A549 (cell line): ENCODE results near the gene BOLA3. TPM values are rescaled to one million over a fixed set of nuclear protein-coding genes. Genes with fewer than 3 reads are reported as not detected.

Experiments
- ATAC-seq, 2 experiments: fragments of 200-7000 bp in 1 of 2; fragments of >200 bp in 1 of 2; cut with Nextera tagmentation in 1 of 2; cut with Tn5 transposase in 1 of 2; 3 replicates each; pipeline versions ENCODE4 v1.8.0 to v1.9.1; 2018 to 2020; ENCODE audit warnings: mild to moderate bottlenecking in 1 of 2, moderate library complexity in 1 of 2
- CTCF ChIA-PET: fragments of 300-600 bp; sonication (Branson Sonifier 250); formaldehyde crosslinking; extraction: SDS; loops from one replicate; lab custom pipeline; 2021; ENCODE audit warnings: antibody characterized with exemption, inconsistent platforms; lab: Yijun Ruan, JAX
- POLR2A ChIA-PET: fragments of 350-600 bp; formaldehyde crosslinking; extraction: SDS; loops from one replicate; lab custom pipeline; 2021; ENCODE audit warnings: antibody characterized with exemption, inconsistent platforms; lab: Yijun Ruan, JAX
- DNase-seq, 2 experiments: peaks; one replicate each; pipeline versions ENCODE4 v3.0.0 to v3.0.0-alpha.2; 2011 to 2016; ENCODE audit warnings: low read depth in 1 of 2, low spot score in 1 of 2
- FAIRE-seq: peaks from 2 replicates; lab custom pipeline; 2011; peaks lifted over from hg19 to GRCh38; lab: Jason Lieb, UNC
- H3K27ac ChIP-seq, 2 experiments: fragments of >200 bp; sonication (Bioruptor Twin); formaldehyde crosslinking; 3 replicates each; pipeline ENCODE4 v1.5.1; 2016 to 2017
- H3K4me1 ChIP-seq: fragments of >200 bp; sonication (Bioruptor Twin); formaldehyde crosslinking; 3 replicates; pipeline ENCODE4 v1.6.1; 2016
- H3K4me2 ChIP-seq: fragments of >200 bp; sonication (Bioruptor Twin); formaldehyde crosslinking; 3 replicates; pipeline ENCODE4 v1.6.1; 2016
- H3K4me3 ChIP-seq: fragments of >200 bp; sonication (Bioruptor Twin); formaldehyde crosslinking; 3 replicates; pipeline ENCODE4 v1.5.1; 2016
- H3K9me3 ChIP-seq: fragments of >200 bp; sonication (Bioruptor Twin); formaldehyde crosslinking; 3 replicates; pipeline ENCODE4 v1.6.1; 2016
- ATOH8 ChIP-seq: fragments of 250-450 bp; sonication (Bioruptor Pico); IDR thresholded peaks from 2 replicates; pipeline ENCODE4 v1.5.0; 2020; ENCODE audit warnings: low read depth, mild to moderate bottlenecking, moderate library complexity
- BCL3 ChIP-seq: fragments of >200 bp; sonication (Bioruptor Twin); formaldehyde crosslinking; IDR thresholded peaks from 3 replicates; pipeline ENCODE4 v1.6.1; 2016
- BHLHE40 ChIP-seq: IDR thresholded peaks from 2 replicates; pipeline ENCODE4 v1.6.1; 2012; ENCODE audit warnings: low read depth, low read length, inconsistent platforms
- CBX8 ChIP-seq: fragments of 200-600 bp; sonication (generic); IDR thresholded peaks from 2 replicates; pipeline ENCODE4 v1.6.1; 2016
- EP300 ChIP-seq, 2 experiments: fragments of >200 bp; sonication (Bioruptor Twin); formaldehyde crosslinking; IDR thresholded peaks; 2 replicates in 1 of 2; 3 replicates in 1 of 2; pipeline ENCODE4 v1.6.1; 2016 to 2017
- ESRRA ChIP-seq: fragments of 150-350 bp; IDR thresholded peaks from 2 replicates; pipeline ENCODE4 v1.6.1; 2014; ENCODE audit warnings: mild to moderate bottlenecking, low read length, borderline replicate concordance
- FOSB ChIP-seq: fragments of 250-450 bp; sonication (Bioruptor Pico); IDR thresholded peaks from 2 replicates; pipeline ENCODE4 v1.5.0; 2020; ENCODE audit warnings: mild to moderate bottlenecking, moderate library complexity
- HDAC2 ChIP-seq: fragments of 200-600 bp; sonication (generic); IDR thresholded peaks from 2 replicates; pipeline ENCODE4 v1.6.1; 2016
- HMGXB4 ChIP-seq: fragments of 250-450 bp; sonication (Bioruptor Pico); IDR thresholded peaks from 2 replicates; pipeline ENCODE4 v1.5.0; 2021; ENCODE audit warnings: mild to moderate bottlenecking, moderate library complexity, borderline replicate concordance
- HOXB13 ChIP-seq: fragments of 250-450 bp; sonication (Bioruptor Pico); IDR thresholded peaks from 2 replicates; pipeline ENCODE4 v1.5.0; 2020; ENCODE audit warnings: low read depth, mild to moderate bottlenecking, moderate library complexity
- JUN ChIP-seq, 2 experiments: fragments of >200 bp; sonication (Bioruptor Twin); formaldehyde crosslinking; IDR thresholded peaks; 2 replicates in 1 of 2; 3 replicates in 1 of 2; pipeline ENCODE4 v1.6.1; 2016 to 2017
- JUNB ChIP-seq: fragments of >200 bp; sonication (Bioruptor Twin); formaldehyde crosslinking; IDR thresholded peaks from 2 replicates; pipeline ENCODE4 v1.6.1; 2016
- KDM1A ChIP-seq: fragments of 200-600 bp; sonication (generic); IDR thresholded peaks from 2 replicates; pipeline ENCODE4 v1.6.1; 2016; ENCODE audit warnings: low read depth, mild to moderate bottlenecking
- MAFK ChIP-seq: fragments of 450-650 bp; IDR thresholded peaks from 2 replicates; pipeline ENCODE4 v1.6.1; 2014; ENCODE audit not compliant: partially characterized antibody
- MAZ ChIP-seq: fragments of 150-350 bp; IDR thresholded peaks from 2 replicates; pipeline ENCODE4 v1.6.1; 2014; ENCODE audit warnings: antibody characterized with exemption, low read depth, low read length, borderline replicate concordance
- NFE2L2 ChIP-seq: fragments of 150-350 bp; conservative IDR thresholded peaks from 2 replicates; pipeline ENCODE4 v1.6.1; 2014; ENCODE audit warnings: low read length
- NR3C1 ChIP-seq: fragments of >200 bp; sonication (Bioruptor Twin); formaldehyde crosslinking; IDR thresholded peaks from 3 replicates; pipeline ENCODE4 v1.6.1; 2017
- PHF8 ChIP-seq: fragments of 200-600 bp; sonication (generic); IDR thresholded peaks from 2 replicates; pipeline ENCODE4 v1.6.1; 2016; ENCODE audit warnings: low read depth, mild to moderate bottlenecking, antibody characterized with exemption, moderate library complexity, borderline replicate concordance
- POLR2A ChIP-seq: IDR thresholded peaks from 2 replicates; pipeline ENCODE4 v1.6.1; 2012; ENCODE audit warnings: mild to moderate bottlenecking, low read length
- RCOR1 ChIP-seq: fragments of 150-350 bp; IDR thresholded peaks from 2 replicates; pipeline ENCODE4 v1.6.1; 2014; ENCODE audit warnings: antibody characterized with exemption, low read length, low read depth
- RNF2 ChIP-seq: fragments of 200-600 bp; sonication (generic); IDR thresholded peaks from 2 replicates; pipeline ENCODE4 v1.6.1; 2016; ENCODE audit warnings: low read depth, mild to moderate bottlenecking, antibody characterized with exemption, moderate library complexity, borderline replicate concordance
- TFCP2L1 ChIP-seq: fragments of 250-450 bp; sonication (Bioruptor Pico); IDR thresholded peaks from 2 replicates; pipeline ENCODE4 v1.5.0; 2021; ENCODE audit warnings: mild to moderate bottlenecking
- ZC3H11A ChIP-seq: fragments of 450-650 bp; IDR thresholded peaks from 2 replicates; pipeline ENCODE4 v1.6.1; 2014; ENCODE audit warnings: antibody characterized with exemption, mild to moderate bottlenecking
- ZFP36 ChIP-seq: fragments of 450-650 bp; IDR thresholded peaks from 2 replicates; pipeline ENCODE4 v1.6.1; 2014; ENCODE audit warnings: borderline replicate concordance; ENCODE audit not compliant: partially characterized antibody
- ZNF302 ChIP-seq: fragments of 250-450 bp; sonication (Bioruptor Pico); IDR thresholded peaks from 2 replicates; pipeline ENCODE4 v1.9.0; 2021; ENCODE audit warnings: inconsistent platforms, mild to moderate bottlenecking, moderate library complexity
- ZSCAN20 ChIP-seq: fragments of 250-450 bp; sonication (Bioruptor Pico); IDR thresholded peaks from 2 replicates; pipeline ENCODE4 v1.8.0; 2022; ENCODE audit warnings: mild to moderate bottlenecking, moderate library complexity
- WGBS: methylation state at CpG from one replicate; pipeline ENCODE4 v1.1.6; 2017; ENCODE audit errors: missing lambda C conversion rate; 5-methylcytosine and 5-hydroxymethylcytosine counted together
- polyA plus RNA-seq, 4 experiments: library from polyadenylated mRNA; depleted of rRNA in 3 of 4; stranded (reverse); fragments of >200 nt; fragmentation: RNase III in 1 of 4; extraction: RNeasy Plus Mini Kit Qiagen cat#74134 plus additional on column Dnase treatment in 1 of 4; gene quantifications; 2 replicates in 3 of 4; 3 replicates in 1 of 4; pipeline ENCODE4 v1.2.3, GENCODE V29; 2011 to 2017
- TF ChIP-seq, protein P1 (sequence below): fragments of 200-600 bp; sonication (generic); IDR thresholded peaks from 2 replicates; pipeline ENCODE4 v1.6.1; 2016; ENCODE audit warnings: antibody characterized with exemption, mild to moderate bottlenecking, moderate library complexity
- TF ChIP-seq, protein P2 (sequence below): fragments of >200 bp; sonication (Bioruptor Twin); formaldehyde crosslinking; IDR thresholded peaks from 3 replicates; pipeline ENCODE4 v1.5.1; 2016
- TF ChIP-seq, protein P3 (sequence below): IDR thresholded peaks from 2 replicates; pipeline ENCODE4 v1.6.1; 2012

BOLA3 gene
- polyA plus RNA-seq, 2 of the 4 experiments (the other 2 are of a cell fraction) = 136 to 139 TPM

- Histone ChIP-seq H3K9me3 (0 out of 3 replicates have a peak, but pooled peaks cover 3% of the 10 kb centered on the region), H3K27ac (no peak overlapping the region), H3K4me3 (no peak overlapping the region), H3K4me2 (no peak overlapping the region), H3K4me1 (no peaks in the 10 kb centered on the region)
- ChIA-PET CTCF (interaction anchor here (1.0 to 2.3 kb wide), 5 partner anchors 10 to 286 kb away, joined by 3 to 9 read pairs (median 5); partner anchors contain the start of gene BOLA3), POLR2A (no interaction called here)
- ATAC-seq (peak in 1 of 2 experiments; percentile 34; a peak in 2 of 6 replicates), FAIRE-seq (no peak), DNase-seq (no peak)
- TF ChIP-seq PHF8 (no peak), RCOR1 (no peak), EP300 (IDR thresholded peaks at IDR 0.05) (no peak), ZFP36 (no peak), HOXB13 (CRISPR knock-in tag) (no peak), MAZ (no peak), BHLHE40 (no peak), ZNF302 (CRISPR knock-in tag) (no peak), BCL3 (no peak), ZSCAN20 (CRISPR knock-in tag) (no peak), KDM1A (no peak), CBX8 (no peak), JUN (IDR thresholded peaks at IDR 0.05) (no peak)
- TF ChIP-seq, protein P1, sequence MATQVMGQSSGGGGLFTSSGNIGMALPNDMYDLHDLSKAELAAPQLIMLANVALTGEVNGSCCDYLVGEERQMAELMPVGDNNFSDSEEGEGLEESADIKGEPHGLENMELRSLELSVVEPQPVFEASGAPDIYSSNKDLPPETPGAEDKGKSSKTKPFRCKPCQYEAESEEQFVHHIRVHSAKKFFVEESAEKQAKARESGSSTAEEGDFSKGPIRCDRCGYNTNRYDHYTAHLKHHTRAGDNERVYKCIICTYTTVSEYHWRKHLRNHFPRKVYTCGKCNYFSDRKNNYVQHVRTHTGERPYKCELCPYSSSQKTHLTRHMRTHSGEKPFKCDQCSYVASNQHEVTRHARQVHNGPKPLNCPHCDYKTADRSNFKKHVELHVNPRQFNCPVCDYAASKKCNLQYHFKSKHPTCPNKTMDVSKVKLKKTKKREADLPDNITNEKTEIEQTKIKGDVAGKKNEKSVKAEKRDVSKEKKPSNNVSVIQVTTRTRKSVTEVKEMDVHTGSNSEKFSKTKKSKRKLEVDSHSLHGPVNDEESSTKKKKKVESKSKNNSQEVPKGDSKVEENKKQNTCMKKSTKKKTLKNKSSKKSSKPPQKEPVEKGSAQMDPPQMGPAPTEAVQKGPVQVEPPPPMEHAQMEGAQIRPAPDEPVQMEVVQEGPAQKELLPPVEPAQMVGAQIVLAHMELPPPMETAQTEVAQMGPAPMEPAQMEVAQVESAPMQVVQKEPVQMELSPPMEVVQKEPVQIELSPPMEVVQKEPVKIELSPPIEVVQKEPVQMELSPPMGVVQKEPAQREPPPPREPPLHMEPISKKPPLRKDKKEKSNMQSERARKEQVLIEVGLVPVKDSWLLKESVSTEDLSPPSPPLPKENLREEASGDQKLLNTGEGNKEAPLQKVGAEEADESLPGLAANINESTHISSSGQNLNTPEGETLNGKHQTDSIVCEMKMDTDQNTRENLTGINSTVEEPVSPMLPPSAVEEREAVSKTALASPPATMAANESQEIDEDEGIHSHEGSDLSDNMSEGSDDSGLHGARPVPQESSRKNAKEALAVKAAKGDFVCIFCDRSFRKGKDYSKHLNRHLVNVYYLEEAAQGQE = no peak
- TF ChIP-seq, protein P2, sequence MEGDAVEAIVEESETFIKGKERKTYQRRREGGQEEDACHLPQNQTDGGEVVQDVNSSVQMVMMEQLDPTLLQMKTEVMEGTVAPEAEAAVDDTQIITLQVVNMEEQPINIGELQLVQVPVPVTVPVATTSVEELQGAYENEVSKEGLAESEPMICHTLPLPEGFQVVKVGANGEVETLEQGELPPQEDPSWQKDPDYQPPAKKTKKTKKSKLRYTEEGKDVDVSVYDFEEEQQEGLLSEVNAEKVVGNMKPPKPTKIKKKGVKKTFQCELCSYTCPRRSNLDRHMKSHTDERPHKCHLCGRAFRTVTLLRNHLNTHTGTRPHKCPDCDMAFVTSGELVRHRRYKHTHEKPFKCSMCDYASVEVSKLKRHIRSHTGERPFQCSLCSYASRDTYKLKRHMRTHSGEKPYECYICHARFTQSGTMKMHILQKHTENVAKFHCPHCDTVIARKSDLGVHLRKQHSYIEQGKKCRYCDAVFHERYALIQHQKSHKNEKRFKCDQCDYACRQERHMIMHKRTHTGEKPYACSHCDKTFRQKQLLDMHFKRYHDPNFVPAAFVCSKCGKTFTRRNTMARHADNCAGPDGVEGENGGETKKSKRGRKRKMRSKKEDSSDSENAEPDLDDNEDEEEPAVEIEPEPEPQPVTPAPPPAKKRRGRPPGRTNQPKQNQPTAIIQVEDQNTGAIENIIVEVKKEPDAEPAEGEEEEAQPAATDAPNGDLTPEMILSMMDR = no peak
- 81% methylated on average over 3 of the region's 3 CpGs for WGBS
These were observed 37.2 kb downstream of the BOLA3 start for GRCh38 chr2:74110537-74110936.

DNA sequence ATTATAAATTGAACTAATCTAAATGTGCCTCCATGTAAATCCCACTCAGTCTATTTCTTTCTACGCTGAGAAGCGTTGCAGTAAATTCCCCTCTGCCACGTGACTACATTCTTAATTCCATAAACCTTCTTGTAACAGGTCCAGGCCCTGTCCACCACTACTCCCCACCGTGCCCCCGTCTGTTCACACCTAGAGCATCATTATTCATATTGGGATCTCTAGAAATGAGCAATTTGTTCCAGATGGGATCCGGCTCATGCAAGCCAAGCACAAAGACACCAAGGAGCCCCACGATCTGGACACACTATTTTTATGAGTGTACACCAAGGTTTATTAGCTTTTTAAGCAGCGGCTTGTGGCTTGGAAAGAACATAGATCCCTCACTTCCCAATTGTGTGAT lies 38.2 kb downstream of the BOLA3 start:
- no peak overlapping the region for H3K4me2 ChIP-seq
- WGBS = 88% methylated on average over 8 of the region's 8 CpGs
- no peak overlapping the region for H3K4me3 ChIP-seq
- CTCF ChIA-PET = interaction anchor here (0.6 to 1.9 kb wide), 3 partner anchors 16 to 226 kb away, joined by 3 to 9 read pairs (median 5); partner anchors contain the start of gene BOLA3
- POLR2A ChIA-PET = no interaction called here
- FAIRE-seq = no peak
- no peaks in the 10 kb centered on the region for H3K4me1 ChIP-seq
- H3K27ac ChIP-seq = no peak overlapping the region
- 0 out of 3 replicates have a peak, but pooled peaks cover 3% of the 10 kb centered on the region for H3K9me3 ChIP-seq
- ATAC-seq = no peak
- DNase-seq = no peak
- TF ChIP-seq ATOH8 (CRISPR knock-in tag) = no peak
- no peak for TF ChIP-seq JUNB
- no peak for TF ChIP-seq TFCP2L1 (CRISPR knock-in tag)
- no peak for TF ChIP-seq NFE2L2
- TF ChIP-seq ESRRA = no peak
- no peak for TF ChIP-seq BHLHE40
- TF ChIP-seq HMGXB4 (CRISPR knock-in tag) = no peak
- no peak for TF ChIP-seq ZC3H11A
- no peak for TF ChIP-seq RNF2
- TF ChIP-seq ZSCAN20 (CRISPR knock-in tag) = no peak
- no peak for TF ChIP-seq MAFK
- TF ChIP-seq, protein P3, sequence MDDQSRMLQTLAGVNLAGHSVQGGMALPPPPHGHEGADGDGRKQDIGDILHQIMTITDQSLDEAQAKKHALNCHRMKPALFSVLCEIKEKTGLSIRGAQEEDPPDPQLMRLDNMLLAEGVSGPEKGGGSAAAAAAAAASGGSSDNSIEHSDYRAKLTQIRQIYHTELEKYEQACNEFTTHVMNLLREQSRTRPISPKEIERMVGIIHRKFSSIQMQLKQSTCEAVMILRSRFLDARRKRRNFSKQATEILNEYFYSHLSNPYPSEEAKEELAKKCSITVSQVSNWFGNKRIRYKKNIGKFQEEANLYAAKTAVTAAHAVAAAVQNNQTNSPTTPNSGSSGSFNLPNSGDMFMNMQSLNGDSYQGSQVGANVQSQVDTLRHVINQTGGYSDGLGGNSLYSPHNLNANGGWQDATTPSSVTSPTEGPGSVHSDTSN = no peak
- no peak for TF ChIP-seq POLR2A
- no peak for TF ChIP-seq HDAC2
- TF ChIP-seq NR3C1 = no peak
- TF ChIP-seq RCOR1 = no peak
- no peak for TF ChIP-seq FOSB (CRISPR knock-in tag)
- no peak for TF ChIP-seq CBX8
